ENCODE measurements around the gene STK32B. TPM values are rescaled to one million over a fixed set of nuclear protein-coding genes. Genes with fewer than 3 reads are reported as not detected.

Gene STK32B
- polyA plus RNA-seq, 2 of the 4 experiments (the other 2 are of a cell fraction) = 7.6 to 12.1 TPM

GRCh38 chr4:5458676-5459075 lies 407.4 kb downstream of the STK32B start:
- no peak for FAIRE-seq
- POLR2A ChIA-PET = no interaction called here

GRCh38 chr4:5459236-5459635 lies 408.0 kb downstream of the STK32B start:
- ChIA-PET CTCF (interaction anchor here (0.6 to 3.4 kb wide), 16 partner anchors 10 to 464 kb away, joined by 3 to 44 read pairs (median 4); partner anchors contain the start of gene STK32B), POLR2A (no interaction called here)
- ATAC-seq (no peak), DNase-seq (ENCODE audit: low read depth in 1 of 2, low spot score in 1 of 2) (no peak), FAIRE-seq (no peak)
- Histone ChIP-seq H3K27ac (no peak overlapping the region), H3K4me2 (no peak overlapping the region), H3K4me3 (no peak overlapping the region), H3K9me3 (no peaks in the 10 kb centered on the region), H3K4me1 (no peaks in the 10 kb centered on the region)
- 64% methylated on average over 2 of the region's 3 CpGs for WGBS (ENCODE audit: missing lambda C conversion rate)
- no peak for TF ChIP-seq HMGXB4 (CRISPR knock-in tag; IDR thresholded peaks at IDR 0.05; ENCODE audit: borderline replicate concordance)
- no peak for TF ChIP-seq HES2 (IDR thresholded peaks at IDR 0.05)
- TF ChIP-seq ATOH8 (CRISPR knock-in tag; IDR thresholded peaks at IDR 0.05; ENCODE audit: low read depth) = no peak
- TF ChIP-seq HOXB13 (CRISPR knock-in tag; IDR thresholded peaks at IDR 0.05; ENCODE audit: low read depth) = no peak

More at GRCh38 chr4:5458676-5459075, 407.4 kb downstream of the STK32B start:
- H3K27ac ChIP-seq = no peak overlapping the region
- no peak overlapping the region for H3K4me3 ChIP-seq
- CTCF ChIA-PET = interaction anchor here (1.0 to 3.4 kb wide), 8 partner anchors 13 to 464 kb away, joined by 3 to 44 read pairs (median 4); partner anchors contain the start of gene STK32B
- no peak for ATAC-seq
- TF ChIP-seq KDM1A (IDR thresholded peaks at IDR 0.05; ENCODE audit: low read depth) (no peak), HOXB13 (CRISPR knock-in tag; IDR thresholded peaks at IDR 0.05; ENCODE audit: low read depth) (no peak), TFCP2L1 (CRISPR knock-in tag; IDR thresholded peaks at IDR 0.05) (no peak), SREBF2 (IDR thresholded peaks at IDR 0.05) (no peak), KDM5A (IDR thresholded peaks at IDR 0.05) (no peak), NPAS2 (CRISPR knock-in tag; IDR thresholded peaks at IDR 0.05; ENCODE audit: borderline replicate concordance) (no peak), HMGXB4 (CRISPR knock-in tag; IDR thresholded peaks at IDR 0.05; ENCODE audit: borderline replicate concordance) (no peak), HEYL (CRISPR knock-in tag; IDR thresholded peaks at IDR 0.05) (no peak)
- WGBS (ENCODE audit: missing lambda C conversion rate) = 91% methylated on average over 8 of the region's 8 CpGs
- no peaks in the 10 kb centered on the region for H3K4me1 ChIP-seq
- H3K9me3 ChIP-seq = no peaks in the 10 kb centered on the region
- DNase-seq (ENCODE audit: low read depth in 1 of 2, low spot score in 1 of 2) = no peak
- no peak overlapping the region for H3K4me2 ChIP-seq

- Histone ChIP-seq H3K27ac (0 out of 6 replicates have a peak overlapping the region, but pooled peaks of 1 of the 2 experiments have one; percentile 21), H3K9me3 (no peaks in the 10 kb centered on the region), H3K4me1 (no peaks in the 10 kb centered on the region), H3K4me2 (no peak overlapping the region), H3K4me3 (no peak overlapping the region)
- no peak for FAIRE-seq
- POLR2A ChIA-PET = no interaction called here
- CTCF ChIA-PET = interaction anchor here (0.6 to 3.4 kb wide), 14 partner anchors 8 to 465 kb away, joined by 3 to 44 read pairs (median 4); partner anchors contain the start of gene STK32B
- DNase-seq (ENCODE audit: low read depth in 1 of 2, low spot score in 1 of 2) = peak; percentile 38 to 43
- peak; percentile 67 to 89; a peak in 5 of 6 replicates for ATAC-seq
- WGBS (ENCODE audit: missing lambda C conversion rate) = 67% methylated on average over 5 of the region's 14 CpGs
- no peak for TF ChIP-seq CBX2 (IDR thresholded peaks at IDR 0.05; ENCODE audit: borderline replicate concordance, low read depth)
- TF ChIP-seq SREBF2 (IDR thresholded peaks at IDR 0.05) = no peak
- TF ChIP-seq MAFK (IDR thresholded peaks at IDR 0.05; ENCODE audit: partially characterized antibody) = no peak
- no peak for TF ChIP-seq PHF8 (IDR thresholded peaks at IDR 0.05; ENCODE audit: borderline replicate concordance, low read depth)
- no peak for TF ChIP-seq PBX3 (IDR thresholded peaks at IDR 0.05)
- TF ChIP-seq ZNF302 (CRISPR knock-in tag; IDR thresholded peaks at IDR 0.05) = no peak
- TF ChIP-seq GATA3 (IDR thresholded peaks at IDR 0.05; ENCODE audit: borderline replicate concordance) = no peak
- peak; percentile 59 for TF ChIP-seq CTCF (IDR thresholded peaks at IDR 0.05)
- no peak for TF ChIP-seq CBX8 (IDR thresholded peaks at IDR 0.05)
- no peak for TF ChIP-seq E2F6 (IDR thresholded peaks at IDR 0.05; ENCODE audit: borderline replicate concordance, low read depth)
- TF ChIP-seq SMC3 (IDR thresholded peaks at IDR 0.05) = peak; percentile 76
- TF ChIP-seq BCL3 (IDR thresholded peaks at IDR 0.05) = no peak
- no peak for TF ChIP-seq JUN (IDR thresholded peaks at IDR 0.05)
Observed at GRCh38 chr4:5460106-5460801, 409.0 kb downstream of the STK32B start.

Data from A549 (cell line).